ENCODE measurements around the gene VPS26B.

Gene VPS26B

DNA sequence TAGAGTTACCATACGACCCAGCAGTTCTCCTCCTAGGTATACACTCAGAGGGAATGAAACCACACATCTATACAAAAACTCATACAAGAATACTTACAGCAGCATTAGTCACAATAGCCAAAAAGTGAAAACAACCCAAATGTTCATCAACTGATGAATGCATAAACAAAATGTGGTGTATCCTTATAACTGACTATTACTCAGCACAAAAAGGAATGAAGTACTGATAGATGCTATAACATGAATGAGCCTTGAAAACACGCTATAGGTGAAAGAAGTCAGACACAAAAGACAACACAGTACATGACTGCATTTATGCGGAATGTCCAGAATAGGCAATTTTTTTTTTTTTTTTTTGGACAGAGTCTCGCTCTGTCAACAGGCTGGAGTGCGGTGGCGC, 23.8 kb upstream of the VPS26B start:
- in situ Hi-C loops (cut with MboI; ENCODE audit: low sequenced_read_pairs, unreplicated experiment) = no loop called here
- no peak for TF ChIP-seq CTCF (IDR thresholded peaks at IDR 0.05; ENCODE audit: borderline replicate concordance, control extremely low read depth, extremely low read depth, insufficient read depth, missing control alignments)
- DNase-seq (ENCODE audit: low spot score) = no peak

DNA sequence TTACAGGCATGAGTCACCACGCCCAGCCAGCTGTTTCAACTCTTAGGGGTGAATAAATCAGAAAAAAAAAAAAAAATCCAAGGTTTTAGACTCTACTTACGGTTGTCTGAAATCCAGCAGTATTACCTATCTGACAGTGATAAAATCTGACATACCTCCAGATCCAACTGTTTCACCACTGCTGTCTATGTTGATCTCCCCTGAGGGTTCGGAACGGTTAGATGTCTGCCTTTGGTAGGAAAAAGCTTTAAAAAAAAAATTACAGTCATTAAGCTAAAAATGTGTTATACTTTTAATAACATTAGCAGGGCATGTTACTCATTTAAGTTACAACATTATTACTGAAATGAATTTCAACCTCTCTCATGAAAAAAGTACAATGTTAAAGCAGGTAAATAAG, 21.8 kb upstream of the VPS26B start:
- in situ Hi-C loops (cut with MboI; ENCODE audit: low sequenced_read_pairs, unreplicated experiment) = no loop called here
- no peak for DNase-seq (ENCODE audit: low spot score)
- TF ChIP-seq CTCF (IDR thresholded peaks at IDR 0.05; ENCODE audit: borderline replicate concordance, control extremely low read depth, extremely low read depth, insufficient read depth, missing control alignments) = no peak

DNA sequence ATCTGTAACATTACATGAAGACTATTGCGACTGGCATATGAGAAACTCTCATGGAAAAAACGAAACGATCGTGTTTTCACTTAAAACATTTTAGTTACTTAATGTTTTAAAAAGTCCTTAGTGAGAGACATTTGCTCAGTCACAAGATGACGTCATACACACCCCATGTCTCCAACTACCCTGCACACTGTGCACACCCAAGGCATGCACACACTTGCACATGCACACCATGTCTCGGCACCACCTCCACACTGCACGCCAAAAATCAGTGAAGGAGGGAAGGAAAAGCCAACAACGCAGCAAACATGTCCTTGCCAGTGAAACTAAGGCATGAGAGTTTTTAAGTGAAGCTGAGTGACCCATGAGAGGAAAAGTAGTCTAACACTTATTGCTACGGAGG, 18.7 kb upstream of the VPS26B start:
- TF ChIP-seq CTCF (IDR thresholded peaks at IDR 0.05; ENCODE audit: borderline replicate concordance, control extremely low read depth, extremely low read depth, insufficient read depth, missing control alignments) = no peak
- in situ Hi-C loops (cut with MboI; ENCODE audit: low sequenced_read_pairs, unreplicated experiment) = no loop called here
- DNase-seq (ENCODE audit: low spot score) = no peak

DNA sequence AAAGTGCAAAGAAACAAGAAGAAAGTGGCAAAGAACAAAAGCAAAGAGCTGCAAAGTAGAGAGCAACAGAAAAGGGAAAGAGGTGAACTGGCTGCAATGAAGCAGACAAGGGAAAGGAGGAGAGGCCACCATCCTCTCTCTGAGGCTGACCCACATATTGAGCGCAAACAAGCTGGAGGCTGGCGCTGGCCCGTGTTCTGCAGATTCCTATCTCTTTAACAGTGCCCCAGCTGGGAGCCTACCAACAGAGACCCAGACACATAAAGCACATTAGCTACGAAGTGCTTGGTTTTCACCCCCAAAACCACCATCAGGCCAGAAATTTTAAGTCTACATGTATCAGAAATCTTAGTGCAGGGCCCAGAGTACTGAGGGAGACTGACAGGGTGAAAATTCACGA, 18.3 kb upstream of the VPS26B start:
- no peak for TF ChIP-seq CTCF (IDR thresholded peaks at IDR 0.05; ENCODE audit: borderline replicate concordance, control extremely low read depth, extremely low read depth, insufficient read depth, missing control alignments)
- in situ Hi-C loops (cut with MboI; ENCODE audit: low sequenced_read_pairs, unreplicated experiment) = no loop called here
- no peak for DNase-seq (ENCODE audit: low spot score)

- TF ChIP-seq CTCF (IDR thresholded peaks at IDR 0.05; ENCODE audit: borderline replicate concordance, control extremely low read depth, extremely low read depth, insufficient read depth, missing control alignments) = peak; percentile 67
- in situ Hi-C loops (cut with MboI; ENCODE audit: low sequenced_read_pairs, unreplicated experiment) = no loop called here
- DNase-seq (ENCODE audit: low spot score) = no peak
Observed at GRCh38 chr11:134207538-134208239, 16.8 kb upstream of the VPS26B start.

GRCh38 chr11:134215836-134216235, 8.6 kb upstream of the VPS26B start:
- in situ Hi-C loops (cut with MboI; ENCODE audit: low sequenced_read_pairs, unreplicated experiment) = no loop called here
- no peak for TF ChIP-seq CTCF (IDR thresholded peaks at IDR 0.05; ENCODE audit: borderline replicate concordance, control extremely low read depth, extremely low read depth, insufficient read depth, missing control alignments)
- DNase-seq (ENCODE audit: low spot score) = no peak
